MCF 10A (cell line): Measurements from ENCODE around the gene CD52. TPM values are rescaled to one million over a fixed set of nuclear protein-coding genes. Genes with fewer than 3 reads are reported as not detected.

ENCODE experiments used
- BruUV-seq: library from RNA; stranded (reverse); fragments of 400-500 nt; replicated peaks from 2 replicates; lab custom pipeline; 2021; lab: Mats Ljungman, UMichigan
- CTCF ChIA-PET: fragments of 300-600 bp; sonication (Branson Sonifier 250); formaldehyde crosslinking; extraction: SDS; loops from one replicate; lab custom pipeline; 2021; ENCODE audit warnings: antibody characterized with exemption, inconsistent platforms; lab: Yijun Ruan, JAX
- POLR2A ChIA-PET: fragments of 300-600, 350-650 bp; sonication (Branson Sonifier 250); formaldehyde crosslinking; extraction: SDS; loops from one replicate; lab custom pipeline; 2020; ENCODE audit warnings: antibody characterized with exemption, inconsistent platforms; lab: Yijun Ruan, JAX
- DNase-seq: peaks from one replicate; pipeline ENCODE4 v3.0.0-alpha.2; 2018; ENCODE audit not compliant: unreplicated experiment
- H3K27ac Mint-ChIP-seq: one replicate; pipeline ENCODE4 v1.8.0; 2022; ENCODE audit warnings: mild to moderate bottlenecking, low read depth, mixed read lengths; ENCODE audit not compliant: unreplicated experiment
- H3K27me3 Mint-ChIP-seq: one replicate; pipeline ENCODE4 v1.8.0; 2022; ENCODE audit warnings: mixed read lengths; ENCODE audit not compliant: insufficient read depth, unreplicated experiment
- H3K36me3 Mint-ChIP-seq: one replicate; pipeline ENCODE4 v1.8.0; 2022; ENCODE audit warnings: mild to moderate bottlenecking, moderate library complexity, mixed read lengths; ENCODE audit not compliant: insufficient read depth, unreplicated experiment
- H3K4me1 Mint-ChIP-seq: one replicate; pipeline ENCODE4 v1.8.0; 2022; ENCODE audit warnings: mixed read lengths; ENCODE audit not compliant: insufficient read depth, unreplicated experiment
- H3K4me3 Mint-ChIP-seq: one replicate; pipeline ENCODE4 v1.8.0; 2022; ENCODE audit warnings: mild to moderate bottlenecking, moderate library complexity, mixed read lengths; ENCODE audit not compliant: unreplicated experiment
- H3K9me3 Mint-ChIP-seq: one replicate; pipeline ENCODE4 v1.8.0; 2022; ENCODE audit warnings: mixed read lengths; ENCODE audit not compliant: unreplicated experiment
- CTCF ChIP-seq: fragments of 200-600 bp; IDR thresholded peaks from one replicate; pipeline ENCODE4 v1.8.0; 2022; ENCODE audit warnings: antibody characterized with exemption, mild to moderate bottlenecking; ENCODE audit not compliant: unreplicated experiment
- intact Hi-C: fragments of 100-400 bp; cut with micrococcal nuclease; formaldehyde crosslinking; loops from 2 replicates; pipeline ENCODE4 v1.14.1; 2022
- total RNA-seq: library from RNA; stranded (reverse); gene quantifications from 2 replicates; pipeline ENCODE4 v1.2.3, GENCODE V29; 2022

CD52 gene
- total RNA-seq, 1 experiment from 2014 or later = not detected

DNA sequence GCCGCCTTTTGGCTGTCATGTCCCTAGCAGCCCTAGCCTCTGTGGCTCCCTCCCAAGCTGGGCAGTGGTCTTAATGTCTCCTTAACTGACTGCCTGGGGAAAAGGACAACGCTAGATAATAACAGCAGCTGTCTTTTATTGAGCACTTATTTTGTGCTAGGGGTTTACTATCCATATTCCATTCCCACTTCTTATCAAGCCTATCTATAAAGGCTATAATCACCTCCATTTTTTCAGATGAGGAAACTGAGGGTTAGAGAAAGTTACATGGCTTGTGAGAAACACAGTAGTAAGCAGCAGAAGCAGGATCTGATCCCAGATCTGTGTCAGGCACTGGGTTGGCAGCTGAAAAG, 31.7 kb upstream of the CD52 start:
- ChIA-PET CTCF (interaction anchor here (0.6 to 2.7 kb wide), 14 partner anchors 9 to 456 kb away, joined by 3 to 21 read pairs (median 7); partner anchors contain the start of gene UBXN11), POLR2A (interaction anchor here (1.8 kb wide), 1 partner anchor 15 kb away, joined by 5 read pairs; no protein-coding TSS in a partner anchor)
- TF ChIP-seq CTCF = no peak
- Mint-ChIP-seq H3K9me3 (no peaks in the 10 kb centered on the region), H3K27me3 (no peaks in the 10 kb centered on the region), H3K4me3 (no peak overlapping the region), H3K36me3 (peaks cover 14% of the 10 kb centered on the region), H3K4me1 (peaks cover 33% of the 10 kb centered on the region), H3K27ac (no peak overlapping the region)
- DNase-seq = no peak
- intact Hi-C loops = no loop called here
- BruUV-seq = no TSS peak

DNA sequence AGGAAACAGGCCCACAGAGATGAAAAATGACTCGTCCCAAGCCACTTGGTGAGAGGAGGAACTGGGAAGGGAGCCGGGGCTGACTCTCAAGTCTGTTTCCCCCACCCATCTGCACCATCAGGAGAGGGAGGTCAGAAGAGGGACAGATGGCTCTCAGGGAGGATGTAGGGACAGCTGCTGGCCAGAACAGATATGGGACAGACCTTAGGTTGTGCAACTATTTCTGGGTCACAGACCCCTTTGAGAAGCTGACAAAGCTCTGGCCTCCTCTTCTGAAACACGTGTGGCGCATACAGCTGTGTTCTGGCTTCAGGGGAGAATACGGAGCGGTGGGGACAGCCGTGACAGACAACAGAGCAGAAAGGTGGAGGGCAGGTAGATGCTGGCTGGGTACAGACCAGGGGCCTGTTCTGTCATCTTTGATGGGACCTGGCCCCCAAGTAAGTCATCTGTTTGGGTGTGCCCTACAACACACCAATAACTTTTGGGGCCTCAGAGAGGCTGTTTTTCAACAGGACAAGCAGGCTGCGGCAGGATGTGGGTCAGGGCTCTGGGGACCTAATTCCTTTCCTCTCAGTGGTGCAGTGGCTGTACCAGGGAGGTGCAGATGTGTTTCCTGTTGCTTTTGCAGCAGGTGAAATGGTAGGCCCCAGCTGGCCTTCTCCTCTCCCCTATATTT, 30.6 kb upstream of the CD52 start:
- ChIA-PET CTCF (interaction anchor here (1.5 to 2.6 kb wide), 2 partner anchors 110 to 130 kb away, joined by 3 to 16 read pairs; no protein-coding TSS in a partner anchor), POLR2A (interaction anchor here (0.6 kb wide), 1 partner anchor 50 kb away, joined by 5 read pairs; no protein-coding TSS in a partner anchor)
- intact Hi-C loops = no loop called here
- H3K4me1 Mint-ChIP-seq = peaks cover 26% of the 10 kb centered on the region
- H3K36me3 Mint-ChIP-seq = peaks cover 7% of the 10 kb centered on the region
- H3K9me3 Mint-ChIP-seq = no peaks in the 10 kb centered on the region
- no peak overlapping the region for H3K4me3 Mint-ChIP-seq
- no peak for DNase-seq
- no peak overlapping the region for H3K27ac Mint-ChIP-seq
- BruUV-seq = no TSS peak
- no peaks in the 10 kb centered on the region for H3K27me3 Mint-ChIP-seq
- TF ChIP-seq CTCF = no peak

GRCh38 chr1:26287811-26288210, 29.9 kb upstream of the CD52 start:
- no peak for DNase-seq
- no peak for TF ChIP-seq CTCF
- intact Hi-C loops = no loop called here
- ChIA-PET POLR2A (interaction anchor here (0.6 to 1.7 kb wide), 3 partner anchors 10 to 52 kb away, joined by 3 to 7 read pairs (median 5); no protein-coding TSS in a partner anchor), CTCF (interaction anchor here (1.1 to 1.7 kb wide), 2 partner anchors 12 to 16 kb away, joined by 3 to 5 read pairs; no protein-coding TSS in a partner anchor)
- no TSS peak for BruUV-seq
- H3K27ac Mint-ChIP-seq = no peak overlapping the region
- peaks cover 5% of the 10 kb centered on the region for H3K36me3 Mint-ChIP-seq
- no peaks in the 10 kb centered on the region for H3K9me3 Mint-ChIP-seq
- H3K27me3 Mint-ChIP-seq = no peaks in the 10 kb centered on the region
- no peak overlapping the region for H3K4me3 Mint-ChIP-seq
- peaks cover 24% of the 10 kb centered on the region for H3K4me1 Mint-ChIP-seq

DNA sequence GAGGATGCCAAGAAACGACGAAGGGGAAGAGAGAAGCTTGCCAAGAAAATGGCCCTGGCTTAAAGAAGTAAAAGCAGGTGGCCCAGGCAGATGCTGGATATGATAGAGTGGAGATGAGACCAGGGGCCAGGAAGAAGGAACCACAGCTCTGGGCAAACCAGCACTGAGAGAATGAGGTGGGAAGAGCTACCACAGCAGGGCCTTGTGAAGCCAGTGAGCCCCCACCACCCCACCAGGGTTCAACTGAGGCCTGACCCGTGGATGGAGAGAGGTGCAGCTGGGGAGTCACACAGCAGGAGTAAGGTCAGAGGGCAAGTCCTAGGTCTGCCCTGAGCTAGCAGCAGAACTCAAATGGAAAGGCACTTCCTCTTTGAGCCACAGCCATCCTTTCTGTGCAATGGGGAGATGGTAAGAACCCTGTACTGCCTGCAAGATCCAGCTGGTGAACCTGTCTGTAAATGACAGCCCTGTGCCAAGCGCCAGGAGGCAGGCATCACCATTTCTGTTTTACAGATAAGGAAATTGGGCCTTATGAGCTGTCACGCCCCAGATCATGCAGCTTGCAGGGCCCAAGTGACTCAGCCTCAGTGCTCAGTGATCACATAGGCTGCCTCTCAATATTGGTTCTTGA, 29.3 kb upstream of the CD52 start:
- peaks cover 5% of the 10 kb centered on the region for H3K36me3 Mint-ChIP-seq
- DNase-seq = no peak
- no TSS peak for BruUV-seq
- peaks cover 18% of the 10 kb centered on the region for H3K4me1 Mint-ChIP-seq
- no peak overlapping the region for H3K4me3 Mint-ChIP-seq
- intact Hi-C loops = no loop called here
- no peaks in the 10 kb centered on the region for H3K9me3 Mint-ChIP-seq
- ChIA-PET CTCF (interaction anchor here (0.6 to 1.7 kb wide), 5 partner anchors 13 to 129 kb away, joined by 3 to 5 read pairs (median 3); no protein-coding TSS in a partner anchor), POLR2A (interaction anchor here (0.8 to 2.6 kb wide), 3 partner anchors 9 to 53 kb away, joined by 3 to 9 read pairs (median 7); partner anchors contain the start of gene SH3BGRL3)
- H3K27ac Mint-ChIP-seq = no peak overlapping the region
- H3K27me3 Mint-ChIP-seq = no peaks in the 10 kb centered on the region
- TF ChIP-seq CTCF = no peak
